ENCODE data around the gene MGMT.

Gene MGMT

GRCh38 chr10:129624526-129624925, 157.5 kb downstream of the MGMT start:
- no peak for DNase-seq (ENCODE audit: low read depth)

GRCh38 chr10:129626309-129626708, 159.3 kb downstream of the MGMT start:
- DNase-seq (ENCODE audit: low read depth) = no peak

- DNase-seq (ENCODE audit: low read depth) = no peak
These were observed 159.9 kb downstream of the MGMT start for GRCh38 chr10:129626796-129627435.

GRCh38 chr10:129627442-129627841, 160.4 kb downstream of the MGMT start:
- DNase-seq (ENCODE audit: low read depth) = no peak

- no peak for DNase-seq (ENCODE audit: low read depth)
These were observed 161.8 kb downstream of the MGMT start for GRCh38 chr10:129628823-129629222.

- DNase-seq (ENCODE audit: low read depth) = no peak
These were observed 162.9 kb downstream of the MGMT start for GRCh38 chr10:129629911-129630310.

- DNase-seq (ENCODE audit: low read depth) = no peak
These were observed 164.0 kb downstream of the MGMT start for GRCh38 chr10:129631006-129631405.

- DNase-seq (ENCODE audit: low read depth) = no peak
These were observed 165.0 kb downstream of the MGMT start for GRCh38 chr10:129631870-129632623.

GRCh38 chr10:129637010-129637409, 170.0 kb downstream of the MGMT start:
- no peak for DNase-seq (ENCODE audit: low read depth)

- no peak for DNase-seq (ENCODE audit: low read depth)
These were observed 170.8 kb downstream of the MGMT start for GRCh38 chr10:129637846-129638245.

GRCh38 chr10:129641351-129641750, 174.3 kb downstream of the MGMT start:
- no peak for DNase-seq (ENCODE audit: low read depth)

- DNase-seq (ENCODE audit: low read depth) = no peak
These were observed 174.9 kb downstream of the MGMT start for GRCh38 chr10:129641982-129642381.

- DNase-seq (ENCODE audit: low read depth) = no peak
These were observed 175.4 kb downstream of the MGMT start for GRCh38 chr10:129642427-129642826.

- no peak for DNase-seq (ENCODE audit: low read depth)
These were observed 176.2 kb downstream of the MGMT start for GRCh38 chr10:129643266-129643665.

GRCh38 chr10:129645487-129645886, 178.4 kb downstream of the MGMT start:
- no peak for DNase-seq (ENCODE audit: low read depth)

- no peak for DNase-seq (ENCODE audit: low read depth)
These were observed 179.9 kb downstream of the MGMT start for GRCh38 chr10:129646973-129647372.

GRCh38 chr10:129647590-129647989, 180.5 kb downstream of the MGMT start:
- no peak for DNase-seq (ENCODE audit: low read depth)

- DNase-seq (ENCODE audit: low read depth) = no peak
These were observed 181.8 kb downstream of the MGMT start for GRCh38 chr10:129648856-129649255.

GRCh38 chr10:129652021-129652420, 185.0 kb downstream of the MGMT start:
- no peak for DNase-seq (ENCODE audit: low read depth)

GRCh38 chr10:129652521-129653201, 185.6 kb downstream of the MGMT start:
- DNase-seq (ENCODE audit: low read depth) = no peak

- DNase-seq (ENCODE audit: low read depth) = no peak
These were observed 186.4 kb downstream of the MGMT start for GRCh38 chr10:129653428-129653827.

- no peak for DNase-seq (ENCODE audit: low read depth)
These were observed 186.8 kb downstream of the MGMT start for GRCh38 chr10:129653861-129654260.

GRCh38 chr10:129654461-129654860, 187.4 kb downstream of the MGMT start:
- DNase-seq (ENCODE audit: low read depth) = no peak
